ENCODE results near the gene POU3F3. TPM values are rescaled to one million over a fixed set of nuclear protein-coding genes. Genes with fewer than 3 reads are reported as not detected.

Gene POU3F3
- total RNA-seq, 1 donor from 2014 or later, result not detected

DNA sequence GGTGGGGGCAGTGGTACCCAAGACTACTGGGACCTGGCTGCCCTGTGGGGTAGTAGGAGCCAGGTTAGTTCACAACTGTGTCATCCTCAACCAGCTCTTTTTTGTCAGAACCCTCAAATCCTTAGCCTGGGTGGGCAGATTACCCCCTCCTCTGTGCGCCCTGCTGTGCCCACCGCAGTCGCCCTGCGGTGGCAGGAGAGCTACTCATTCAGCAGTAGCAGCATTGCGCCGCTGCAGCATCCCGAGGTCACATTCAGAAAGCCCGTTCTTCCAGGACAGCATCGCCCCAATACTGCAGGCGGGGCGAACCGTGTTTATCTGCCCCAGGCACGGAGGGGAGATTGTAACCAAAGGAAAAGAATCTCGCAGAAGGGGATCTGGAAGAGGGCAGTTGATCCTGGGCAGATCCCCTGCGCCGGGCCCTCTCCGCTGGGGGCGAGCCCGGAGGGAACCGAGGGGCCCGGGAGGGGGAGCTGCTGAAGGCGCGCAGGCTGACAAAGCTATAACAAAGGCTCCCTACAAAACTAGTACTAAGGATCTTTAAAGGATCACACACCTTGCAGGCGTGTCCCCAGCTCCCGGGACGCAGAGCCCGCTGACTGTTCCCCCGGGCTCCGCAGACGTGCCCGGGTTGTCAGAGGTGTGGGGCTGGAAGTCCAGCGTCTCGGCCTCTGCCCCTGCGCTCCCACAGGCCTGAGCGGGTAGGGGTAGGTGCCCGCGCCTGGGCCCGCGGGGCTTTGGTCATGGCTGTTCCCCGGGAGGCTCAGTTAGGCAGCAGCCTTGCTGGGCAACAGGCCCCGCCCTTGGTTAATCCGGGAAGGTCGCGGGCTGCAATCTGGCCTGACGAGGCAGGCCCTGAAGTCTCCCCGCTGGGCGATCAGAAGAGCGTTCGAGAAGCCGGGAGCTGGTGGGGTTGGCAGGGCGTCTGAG lies 13.2 kb downstream of the POU3F3 start:
- H3K4me3 Mint-ChIP-seq (ENCODE audit: low read depth), result no peak overlapping the region
- peaks cover 8% of the 10 kb centered on the region for H3K4me1 Mint-ChIP-seq (ENCODE audit: low read depth)
- TF ChIP-seq CTCF (IDR thresholded peaks at IDR 0.05; ENCODE audit: unreplicated experiment), result no peak
- H3K9me3 Mint-ChIP-seq (ENCODE audit: low read depth), result no peaks in the 10 kb centered on the region
- no peak for DNase-seq (ENCODE audit: low spot score, unreplicated experiment)
- no peaks in the 10 kb centered on the region for H3K36me3 Mint-ChIP-seq (ENCODE audit: insufficient read depth)
- no peak overlapping the region for H3K27ac Mint-ChIP-seq
- H3K27me3 Mint-ChIP-seq, result peaks cover 96% of the 10 kb centered on the region

- peaks cover 96% of the 10 kb centered on the region for H3K27me3 Mint-ChIP-seq
- peaks cover 11% of the 10 kb centered on the region for H3K4me1 Mint-ChIP-seq (ENCODE audit: low read depth)
- no peak overlapping the region for H3K27ac Mint-ChIP-seq
- H3K4me3 Mint-ChIP-seq (ENCODE audit: low read depth), result no peak overlapping the region
- DNase-seq (ENCODE audit: low spot score, unreplicated experiment), result no peak
- TF ChIP-seq CTCF (IDR thresholded peaks at IDR 0.05; ENCODE audit: unreplicated experiment), result no peak
- no peaks in the 10 kb centered on the region for H3K9me3 Mint-ChIP-seq (ENCODE audit: low read depth)
- H3K36me3 Mint-ChIP-seq (ENCODE audit: insufficient read depth), result no peaks in the 10 kb centered on the region
Observed at GRCh38 chr2:104867813-104868504, 14.0 kb downstream of the POU3F3 start.

GRCh38 chr2:104868505-104868866 lies 14.6 kb downstream of the POU3F3 start:
- Mint-ChIP-seq H3K36me3 (ENCODE audit: insufficient read depth) (no peaks in the 10 kb centered on the region), H3K27me3 (peaks cover 93% of the 10 kb centered on the region), H3K9me3 (ENCODE audit: low read depth) (no peaks in the 10 kb centered on the region), H3K27ac (no peak overlapping the region), H3K4me3 (ENCODE audit: low read depth) (no peak overlapping the region), H3K4me1 (ENCODE audit: low read depth) (peaks cover 11% of the 10 kb centered on the region)
- no peak for DNase-seq (ENCODE audit: low spot score, unreplicated experiment)
- no peak for TF ChIP-seq CTCF (IDR thresholded peaks at IDR 0.05; ENCODE audit: unreplicated experiment)

DNA sequence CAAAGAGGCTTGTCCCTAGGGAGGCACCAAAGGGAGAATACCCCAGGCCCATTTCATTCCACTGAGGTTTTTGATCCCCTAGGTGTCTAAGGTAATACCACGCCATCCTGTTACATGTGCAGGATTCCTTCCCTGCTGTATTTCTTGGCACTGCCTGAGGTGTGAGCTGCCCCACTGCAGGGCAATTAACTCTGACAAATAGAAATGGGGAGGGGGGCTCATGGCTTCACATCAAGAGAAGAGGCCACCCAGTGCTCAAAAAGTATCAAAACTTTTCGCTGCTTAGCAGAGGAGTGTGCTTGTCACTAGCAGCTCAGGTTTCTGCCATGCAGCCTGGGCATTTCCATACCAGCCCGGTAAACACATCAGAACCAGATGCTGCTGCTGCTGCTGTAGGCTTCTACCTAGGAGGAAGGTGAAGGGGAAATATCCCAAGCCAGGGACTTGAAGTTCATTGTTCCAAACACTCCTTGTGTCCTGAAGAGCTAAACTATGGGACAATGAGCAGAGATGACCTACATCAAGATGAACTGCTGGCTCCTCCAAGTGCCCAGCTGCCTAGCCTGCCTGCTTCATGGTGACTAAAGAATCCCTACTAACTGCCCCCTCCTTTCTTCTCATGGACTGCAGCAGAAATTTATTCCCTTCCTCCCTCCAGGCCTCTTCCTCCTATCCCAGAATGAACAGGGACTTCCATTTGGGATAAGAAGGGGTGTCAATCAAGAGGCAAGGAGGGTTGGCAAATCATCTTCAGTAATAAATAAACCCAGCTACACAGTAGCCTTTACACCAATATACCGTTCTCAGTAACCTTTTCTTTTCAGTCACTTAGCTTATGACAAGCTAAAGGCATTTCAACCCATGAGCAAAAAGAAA lies 16.4 kb downstream of the POU3F3 start:
- Mint-ChIP-seq H3K27ac (no peak overlapping the region), H3K9me3 (ENCODE audit: low read depth) (no peaks in the 10 kb centered on the region), H3K36me3 (ENCODE audit: insufficient read depth) (no peaks in the 10 kb centered on the region), H3K4me1 (ENCODE audit: low read depth) (peaks cover 9% of the 10 kb centered on the region), H3K27me3 (peaks cover 94% of the 10 kb centered on the region), H3K4me3 (ENCODE audit: low read depth) (no peak overlapping the region)
- TF ChIP-seq CTCF (IDR thresholded peaks at IDR 0.05; ENCODE audit: unreplicated experiment), result no peak
- DNase-seq (ENCODE audit: low spot score, unreplicated experiment), result no peak

DNA sequence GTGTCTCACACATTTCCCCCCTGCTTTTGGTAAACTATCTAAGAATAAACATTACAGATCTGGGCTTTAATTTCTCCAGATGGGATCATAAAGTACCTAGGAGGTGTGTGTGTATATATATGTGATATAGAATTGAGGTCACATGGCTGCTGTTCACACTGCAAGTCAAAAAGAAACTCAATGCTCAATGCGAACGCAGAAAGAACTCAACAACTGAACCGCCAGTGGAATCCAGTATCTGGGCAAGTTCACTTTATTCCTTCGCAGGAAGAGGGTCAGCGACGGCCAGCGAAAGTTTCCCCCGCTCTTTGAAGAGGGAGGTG lies 17.7 kb downstream of the POU3F3 start:
- Mint-ChIP-seq H3K36me3 (ENCODE audit: insufficient read depth) (no peaks in the 10 kb centered on the region), H3K27ac (no peak overlapping the region), H3K9me3 (ENCODE audit: low read depth) (no peaks in the 10 kb centered on the region), H3K4me3 (ENCODE audit: low read depth) (peak overlapping the region; percentile 25), H3K27me3 (peaks cover 94% of the 10 kb centered on the region), H3K4me1 (ENCODE audit: low read depth) (peaks cover 9% of the 10 kb centered on the region)
- DNase-seq (ENCODE audit: low spot score, unreplicated experiment), result no peak
- no peak for TF ChIP-seq CTCF (IDR thresholded peaks at IDR 0.05; ENCODE audit: unreplicated experiment)
